ENCODE data around the gene WDR48. TPM values are rescaled to one million over a fixed set of nuclear protein-coding genes. Genes with fewer than 3 reads are reported as not detected.

WDR48 gene
- polyA plus RNA-seq, 1 experiment, result 42.1 TPM

DNA sequence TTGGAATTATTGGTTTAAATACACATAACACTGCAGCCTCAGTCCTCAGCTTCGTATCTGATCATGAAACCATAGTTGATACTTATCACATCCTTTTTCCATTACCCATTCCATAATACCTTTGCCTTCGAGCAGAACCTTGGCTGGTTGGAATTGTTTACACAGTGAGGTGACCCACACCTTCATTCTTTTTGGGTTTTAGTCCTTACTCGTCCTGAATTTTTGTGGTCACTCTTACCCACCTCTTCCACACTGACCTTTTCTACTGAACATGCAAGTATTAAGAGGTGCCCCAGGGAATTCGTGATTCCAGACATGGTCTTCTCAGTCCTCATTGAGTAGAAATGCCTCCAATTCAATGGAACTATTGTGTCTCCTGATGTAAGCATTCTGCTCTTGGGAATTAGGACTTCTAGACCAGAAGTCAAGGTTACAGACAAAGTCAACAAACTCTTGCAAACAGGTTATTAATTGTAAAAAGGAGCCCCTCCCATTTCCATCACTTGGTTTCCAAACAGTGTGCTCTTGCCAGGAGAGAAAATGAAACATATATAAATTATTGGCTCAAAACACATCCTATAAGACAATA, 37.8 kb upstream of the WDR48 start:
- ChIA-PET POLR2A (no interaction called here), CTCF (interaction anchor here (1.7 to 6.3 kb wide), 2 partner anchors 14 to 53 kb away, joined by 7 to 60 read pairs; no protein-coding TSS in a partner anchor)
- no peak for DNase-seq (ENCODE audit: low read depth, low spot score)
- Histone ChIP-seq H3K27me3 (ENCODE audit: control insufficient read depth, insufficient read depth, low read length) (no peaks in the 10 kb centered on the region), H3K9me3 (ENCODE audit: control insufficient read depth, insufficient read depth, low read length) (no peaks in the 10 kb centered on the region), H3K4me3 (ENCODE audit: low read depth, low read length) (no peak overlapping the region), H3K27ac (ENCODE audit: low read depth, low read length) (no peak overlapping the region)
- TF ChIP-seq, protein P1, sequence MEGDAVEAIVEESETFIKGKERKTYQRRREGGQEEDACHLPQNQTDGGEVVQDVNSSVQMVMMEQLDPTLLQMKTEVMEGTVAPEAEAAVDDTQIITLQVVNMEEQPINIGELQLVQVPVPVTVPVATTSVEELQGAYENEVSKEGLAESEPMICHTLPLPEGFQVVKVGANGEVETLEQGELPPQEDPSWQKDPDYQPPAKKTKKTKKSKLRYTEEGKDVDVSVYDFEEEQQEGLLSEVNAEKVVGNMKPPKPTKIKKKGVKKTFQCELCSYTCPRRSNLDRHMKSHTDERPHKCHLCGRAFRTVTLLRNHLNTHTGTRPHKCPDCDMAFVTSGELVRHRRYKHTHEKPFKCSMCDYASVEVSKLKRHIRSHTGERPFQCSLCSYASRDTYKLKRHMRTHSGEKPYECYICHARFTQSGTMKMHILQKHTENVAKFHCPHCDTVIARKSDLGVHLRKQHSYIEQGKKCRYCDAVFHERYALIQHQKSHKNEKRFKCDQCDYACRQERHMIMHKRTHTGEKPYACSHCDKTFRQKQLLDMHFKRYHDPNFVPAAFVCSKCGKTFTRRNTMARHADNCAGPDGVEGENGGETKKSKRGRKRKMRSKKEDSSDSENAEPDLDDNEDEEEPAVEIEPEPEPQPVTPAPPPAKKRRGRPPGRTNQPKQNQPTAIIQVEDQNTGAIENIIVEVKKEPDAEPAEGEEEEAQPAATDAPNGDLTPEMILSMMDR (IDR thresholded peaks at IDR 0.05; ENCODE audit: low read depth, low read length), result no peak

DNA sequence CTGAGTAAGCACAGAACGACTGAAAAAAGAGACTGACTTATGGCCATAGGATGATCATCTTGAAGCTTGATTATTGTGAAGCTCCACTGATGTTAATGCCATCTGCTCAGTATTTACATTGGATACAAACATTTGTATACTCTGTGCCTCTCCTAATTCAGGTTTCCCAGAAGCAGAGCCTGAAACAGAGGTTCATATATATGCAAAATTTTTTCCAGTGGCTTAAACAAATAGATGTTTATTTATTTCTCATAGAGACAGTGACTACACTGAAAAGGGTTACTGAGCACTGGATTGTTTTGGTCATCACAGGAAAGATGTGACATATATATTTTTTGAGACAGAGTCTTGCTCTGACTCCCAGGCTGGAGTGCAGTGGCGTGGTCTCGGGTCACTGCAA, 36.4 kb upstream of the WDR48 start:
- CTCF ChIA-PET, result interaction anchor here (0.9 kb wide), 1 partner anchor 15 kb away, joined by 3 read pairs; no protein-coding TSS in a partner anchor
- TF ChIP-seq, protein P1 (IDR thresholded peaks at IDR 0.05; ENCODE audit: low read depth, low read length), result no peak
- no peaks in the 10 kb centered on the region for H3K27me3 ChIP-seq (ENCODE audit: control insufficient read depth, insufficient read depth, low read length)
- H3K4me3 ChIP-seq (ENCODE audit: low read depth, low read length), result no peak overlapping the region
- no peak for DNase-seq (ENCODE audit: low read depth, low spot score)
- H3K27ac ChIP-seq (ENCODE audit: low read depth, low read length), result no peak overlapping the region
- POLR2A ChIA-PET, result no interaction called here
- no peaks in the 10 kb centered on the region for H3K9me3 ChIP-seq (ENCODE audit: control insufficient read depth, insufficient read depth, low read length)

DNA sequence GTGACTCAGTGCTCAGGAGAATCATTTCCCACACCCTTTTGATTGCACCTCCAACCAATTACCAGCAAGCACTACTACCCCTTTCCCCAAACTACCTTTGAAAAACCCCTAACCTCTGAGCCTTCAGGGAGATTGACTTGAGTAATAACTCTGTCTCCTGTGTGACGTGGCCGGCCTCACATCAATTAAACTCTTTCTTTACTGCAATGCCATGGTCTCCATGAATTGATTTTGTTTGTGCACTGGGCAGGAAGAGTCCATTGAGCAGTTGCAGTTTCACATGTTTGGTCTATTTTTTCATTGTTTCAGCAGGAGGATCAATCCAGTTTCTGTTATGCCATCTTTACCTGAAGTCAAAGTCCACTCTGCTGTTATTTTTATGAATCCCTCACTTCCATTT, 32.5 kb upstream of the WDR48 start:
- ChIA-PET POLR2A (no interaction called here), CTCF (interaction anchor here (0.7 kb wide), 1 partner anchor 19 kb away, joined by 4 read pairs; no protein-coding TSS in a partner anchor)
- Histone ChIP-seq H3K27me3 (ENCODE audit: control insufficient read depth, insufficient read depth, low read length) (peaks cover 2% of the 10 kb centered on the region), H3K4me3 (ENCODE audit: low read depth, low read length) (no peak overlapping the region), H3K27ac (ENCODE audit: low read depth, low read length) (no peak overlapping the region), H3K9me3 (ENCODE audit: control insufficient read depth, insufficient read depth, low read length) (no peaks in the 10 kb centered on the region)
- no peak for DNase-seq (ENCODE audit: low read depth, low spot score)
- TF ChIP-seq, protein P1 (IDR thresholded peaks at IDR 0.05; ENCODE audit: low read depth, low read length), result no peak

DNA sequence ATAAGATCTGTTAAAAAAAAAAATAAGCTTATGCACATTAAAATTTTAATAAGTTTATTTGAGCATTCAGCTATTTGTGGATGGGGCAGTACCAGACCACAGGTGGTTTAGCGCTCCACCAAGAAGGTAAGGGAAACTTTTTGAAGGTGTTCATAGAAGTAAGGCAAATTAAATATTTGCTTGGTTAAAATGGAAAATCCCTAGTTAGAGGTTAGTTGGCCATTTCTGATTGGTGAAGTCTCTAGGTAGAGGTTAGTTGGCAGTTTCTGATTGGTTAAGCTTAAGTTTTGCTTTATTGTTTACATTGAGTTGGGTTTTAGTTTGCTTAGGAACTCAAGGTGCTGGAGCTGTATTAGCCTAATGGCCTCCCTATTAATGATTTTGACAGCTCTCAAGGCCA, 30.8 kb upstream of the WDR48 start:
- H3K9me3 ChIP-seq (ENCODE audit: control insufficient read depth, insufficient read depth, low read length), result no peaks in the 10 kb centered on the region
- no peak overlapping the region for H3K27ac ChIP-seq (ENCODE audit: low read depth, low read length)
- H3K27me3 ChIP-seq (ENCODE audit: control insufficient read depth, insufficient read depth, low read length), result peaks cover 2% of the 10 kb centered on the region
- DNase-seq (ENCODE audit: low read depth, low spot score), result no peak
- no peak overlapping the region for H3K4me3 ChIP-seq (ENCODE audit: low read depth, low read length)
- POLR2A ChIA-PET, result no interaction called here
- TF ChIP-seq, protein P1 (IDR thresholded peaks at IDR 0.05; ENCODE audit: low read depth, low read length), result no peak
- CTCF ChIA-PET, result interaction anchor here (1.0 to 3.0 kb wide), 3 partner anchors 10 to 45 kb away, joined by 4 to 15 read pairs (median 8); no protein-coding TSS in a partner anchor

DNA sequence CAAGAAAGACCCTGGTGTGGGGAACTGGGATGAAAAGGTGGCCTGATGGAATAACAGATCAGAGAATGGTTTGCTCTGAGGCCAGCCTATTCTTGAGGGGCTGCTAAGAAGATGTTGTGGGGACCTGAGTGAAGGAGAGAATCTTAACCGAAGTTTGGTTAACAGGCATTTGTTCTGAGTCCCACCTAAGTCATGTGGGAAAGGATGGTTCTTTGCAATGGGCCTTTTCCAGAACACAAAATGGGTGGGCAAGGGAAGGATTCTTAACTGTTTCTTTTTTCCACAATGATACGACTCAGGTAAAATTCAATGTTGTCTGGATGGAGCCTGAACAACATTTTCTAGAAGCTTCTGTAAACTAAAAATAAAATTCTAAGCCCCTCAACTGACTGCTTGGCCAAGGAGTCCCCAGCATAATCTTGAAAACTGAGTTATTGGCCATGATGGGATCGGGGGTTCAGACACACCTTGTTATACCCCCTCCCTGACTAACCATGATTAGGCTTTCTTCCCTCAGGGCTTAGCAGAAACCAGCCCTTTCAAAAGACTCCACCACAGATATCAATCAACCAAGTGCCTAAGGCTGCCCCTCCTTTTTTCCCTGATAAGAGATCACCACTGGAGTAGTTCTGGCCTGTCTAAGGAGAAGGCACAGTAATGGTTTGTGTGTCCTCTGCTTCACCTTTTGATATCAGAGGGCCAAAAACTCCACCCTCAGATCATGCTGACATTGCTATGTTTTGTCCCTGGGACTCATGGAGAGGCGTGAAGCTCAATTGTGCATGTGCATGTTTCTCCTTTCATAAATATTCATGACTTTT, 30.1 kb upstream of the WDR48 start:
- peaks cover 2% of the 10 kb centered on the region for H3K27me3 ChIP-seq (ENCODE audit: control insufficient read depth, insufficient read depth, low read length)
- CTCF ChIA-PET, result interaction anchor here (1.0 to 3.0 kb wide), 3 partner anchors 9 to 44 kb away, joined by 4 to 15 read pairs (median 8); no protein-coding TSS in a partner anchor
- H3K9me3 ChIP-seq (ENCODE audit: control insufficient read depth, insufficient read depth, low read length), result no peaks in the 10 kb centered on the region
- POLR2A ChIA-PET, result no interaction called here
- no peak for DNase-seq (ENCODE audit: low read depth, low spot score)
- H3K4me3 ChIP-seq (ENCODE audit: low read depth, low read length), result no peak overlapping the region
- no peak overlapping the region for H3K27ac ChIP-seq (ENCODE audit: low read depth, low read length)
- TF ChIP-seq, protein P1 (IDR thresholded peaks at IDR 0.05; ENCODE audit: low read depth, low read length), result no peak

Data from AG04450 (cell line).